Osteocyte (in vitro differentiated cells): Measurements from ENCODE around the gene AFF3. TPM values are rescaled to one million over a fixed set of nuclear protein-coding genes. Genes with fewer than 3 reads are reported as not detected.

ENCODE experiments used
- DNase-seq: peaks from one replicate; pipeline ENCODE4 v3.0.0; 2021; ENCODE audit warnings: mixed read lengths; ENCODE audit not compliant: unreplicated experiment; ENCODE audit errors: extremely low spot score
- H3K27ac Mint-ChIP-seq: one replicate; pipeline ENCODE4 v1.8.0; 2021; ENCODE audit warnings: mild to moderate bottlenecking, mixed read lengths; ENCODE audit not compliant: unreplicated experiment
- H3K27me3 Mint-ChIP-seq: one replicate; pipeline ENCODE4 v1.8.0; 2021; ENCODE audit warnings: mixed read lengths; ENCODE audit not compliant: unreplicated experiment
- H3K36me3 Mint-ChIP-seq: one replicate; pipeline ENCODE4 v1.8.0; 2021; ENCODE audit warnings: mixed read lengths; ENCODE audit not compliant: unreplicated experiment
- H3K4me1 Mint-ChIP-seq: one replicate; pipeline ENCODE4 v1.8.0; 2021; ENCODE audit warnings: mixed read lengths; ENCODE audit not compliant: unreplicated experiment
- H3K4me3 Mint-ChIP-seq: one replicate; pipeline ENCODE4 v1.8.0; 2021; ENCODE audit warnings: mild to moderate bottlenecking, moderate library complexity, mixed read lengths; ENCODE audit not compliant: unreplicated experiment
- H3K9me3 Mint-ChIP-seq: one replicate; pipeline ENCODE4 v1.8.0; 2021; ENCODE audit warnings: mixed read lengths; ENCODE audit not compliant: unreplicated experiment
- CTCF ChIP-seq: fragments of 200-600 bp; sonication (generic); IDR thresholded peaks from 2 replicates; pipeline ENCODE4 v1.5.0; 2021; ENCODE audit warnings: antibody characterized with exemption, mild to moderate bottlenecking, moderate library complexity
- total RNA-seq: library from RNA; stranded (reverse); gene quantifications from 2 replicates; pipeline ENCODE4 v1.2.1, GENCODE V29; 2021

Gene AFF3
- total RNA-seq, 1 donor from 2014 or later, result 248 TPM

- Mint-ChIP-seq H3K36me3 (peaks cover 22% of the 10 kb centered on the region), H3K27ac (no peak overlapping the region), H3K4me3 (no peak overlapping the region)
Observed at GRCh38 chr2:99784946-99785345, 357.4 kb downstream of the AFF3 start.

GRCh38 chr2:99784282-99784681 lies 358.1 kb downstream of the AFF3 start:
- no peak for TF ChIP-seq CTCF
- Mint-ChIP-seq H3K27me3 (no peaks in the 10 kb centered on the region), H3K27ac (no peak overlapping the region), H3K9me3 (peaks cover 5% of the 10 kb centered on the region), H3K36me3 (peaks cover 22% of the 10 kb centered on the region), H3K4me1 (peaks cover 22% of the 10 kb centered on the region), H3K4me3 (no peak overlapping the region)
- DNase-seq, result no peak

More at GRCh38 chr2:99784946-99785345, 357.4 kb downstream of the AFF3 start:
- Mint-ChIP-seq H3K4me1 (peaks cover 22% of the 10 kb centered on the region), H3K27me3 (no peaks in the 10 kb centered on the region), H3K9me3 (peaks cover 5% of the 10 kb centered on the region)
- DNase-seq, result no peak
- TF ChIP-seq CTCF, result no peak

- Mint-ChIP-seq H3K4me3 (no peak overlapping the region), H3K27me3 (no peaks in the 10 kb centered on the region), H3K9me3 (peaks cover 12% of the 10 kb centered on the region), H3K4me1 (peaks cover 38% of the 10 kb centered on the region), H3K27ac (peak overlapping the region; percentile 48), H3K36me3 (peaks cover 34% of the 10 kb centered on the region)
- no peak for DNase-seq
- no peak for TF ChIP-seq CTCF
Observed at GRCh38 chr2:99780276-99780675, 362.1 kb downstream of the AFF3 start.

GRCh38 chr2:99779276-99779675 lies 363.1 kb downstream of the AFF3 start:
- DNase-seq, result no peak

More at GRCh38 chr2:99779276-99779675, 363.1 kb downstream of the AFF3 start:
- peaks cover 38% of the 10 kb centered on the region for H3K36me3 Mint-ChIP-seq
- H3K4me1 Mint-ChIP-seq, result peaks cover 43% of the 10 kb centered on the region
- peaks cover 16% of the 10 kb centered on the region for H3K9me3 Mint-ChIP-seq
- H3K4me3 Mint-ChIP-seq, result no peak overlapping the region
- H3K27me3 Mint-ChIP-seq, result no peaks in the 10 kb centered on the region
- peak overlapping the region; percentile 48 for H3K27ac Mint-ChIP-seq
- TF ChIP-seq CTCF, result no peak
